Renal pelvis (tissue), 4 donors: ENCODE results near the gene MGAT5. TPM values are rescaled to one million over a fixed set of nuclear protein-coding genes. Genes with fewer than 3 reads are reported as not detected.
A peak's percentile ranks its signal among the peaks of the same experiment; 100 is the strongest.

Experiments used
- DNase-seq: peaks from one replicate; pipeline ENCODE4 v3.0.0-alpha.2; 2013
- polyA plus RNA-seq, 3 donors: library from polyadenylated mRNA; unstranded; fragments of 120-200 nt; gene quantifications; one replicate each; pipeline ENCODE4 v1.2.1, GENCODE V29; 2013; ENCODE audit not compliant: insufficient read length in 3 of 3

The MGAT5 gene
- polyA plus RNA-seq, 3 donors = 44.3 to 47.4 (median 46.4) TPM

GRCh38 chr2:134417968-134418582 lies 164.2 kb downstream of the MGAT5 start:
- no peak for DNase-seq

- no peak for DNase-seq
Observed at GRCh38 chr2:134420259-134420658, 166.4 kb downstream of the MGAT5 start.

GRCh38 chr2:134420920-134421319 lies 167.0 kb downstream of the MGAT5 start:
- no peak for DNase-seq

- no peak for DNase-seq
Observed at GRCh38 chr2:134421556-134422328, 167.9 kb downstream of the MGAT5 start.

GRCh38 chr2:134425724-134426496 lies 172.0 kb downstream of the MGAT5 start:
- DNase-seq = no peak

GRCh38 chr2:134426721-134427120 lies 172.8 kb downstream of the MGAT5 start:
- DNase-seq = no peak

GRCh38 chr2:134429886-134430285 lies 176.0 kb downstream of the MGAT5 start:
- no peak for DNase-seq

GRCh38 chr2:134431838-134432434 lies 178.1 kb downstream of the MGAT5 start:
- no peak for DNase-seq

GRCh38 chr2:134432435-134432883 lies 178.6 kb downstream of the MGAT5 start:
- DNase-seq = no peak

GRCh38 chr2:134433469-134433868 lies 179.6 kb downstream of the MGAT5 start:
- no peak for DNase-seq

- peak; percentile 44 for DNase-seq
Observed at GRCh38 chr2:134433979-134434378, 180.1 kb downstream of the MGAT5 start.

GRCh38 chr2:134435505-134435904 lies 181.6 kb downstream of the MGAT5 start:
- no peak for DNase-seq

GRCh38 chr2:134435936-134436335 lies 182.1 kb downstream of the MGAT5 start:
- no peak for DNase-seq

GRCh38 chr2:134436706-134437105 lies 182.8 kb downstream of the MGAT5 start:
- DNase-seq = no peak

- no peak for DNase-seq
Observed at GRCh38 chr2:134438371-134438770, 184.5 kb downstream of the MGAT5 start.

- DNase-seq = no peak
Observed at GRCh38 chr2:134440336-134440909, 186.6 kb downstream of the MGAT5 start.

GRCh38 chr2:134441153-134441863 lies 187.4 kb downstream of the MGAT5 start:
- no peak for DNase-seq

- no peak for DNase-seq
Observed at GRCh38 chr2:134443814-134444480, 190.1 kb downstream of the MGAT5 start.

- no peak for DNase-seq
Observed at GRCh38 chr2:134445116-134445515, 191.2 kb downstream of the MGAT5 start.

GRCh38 chr2:134445985-134446382 lies 192.1 kb downstream of the MGAT5 start:
- no peak for DNase-seq
